OCI-LY7 (cell line): Measurements from ENCODE around the gene TFAP2E. TPM values are rescaled to one million over a fixed set of nuclear protein-coding genes. Genes with fewer than 3 reads are reported as not detected.

Experiments used
- BruUV-seq: library from RNA; stranded (reverse); fragments of 400-500 nt; replicated peaks from 2 replicates; lab custom pipeline; 2021; lab: Mats Ljungman, UMichigan
- CTCF ChIA-PET: fragments of 300-600 bp; sonication (Branson Sonifier 250); formaldehyde crosslinking; loops from one replicate; lab custom pipeline; 2022; ENCODE audit warnings: antibody characterized with exemption; ENCODE audit not compliant: unreplicated experiment; lab: Charles Lee
- POLR2A ChIA-PET: fragments of 300-600 bp; sonication (Branson Sonifier 250); formaldehyde crosslinking; loops from one replicate; lab custom pipeline; 2022; ENCODE audit warnings: antibody characterized with exemption; lab: Charles Lee
- DNase-seq: peaks from one replicate; pipeline ENCODE4 v3.0.0-alpha.2; 2015; ENCODE audit warnings: low spot score
- H2AFZ ChIP-seq: fragments of 200-600 bp; sonication (generic), shearing (Covaris generic); 2 replicates; pipeline ENCODE4 v1.6.1; 2014; ENCODE audit warnings: mild to moderate bottlenecking, antibody characterized with exemption, low read length, moderate library complexity
- H3K27ac ChIP-seq: fragments of 200-600 bp; sonication (generic); 2 replicates; pipeline ENCODE4 v1.5.1; 2014; ENCODE audit warnings: mixed run types, low read depth, mild to moderate bottlenecking, moderate library complexity, low read length, inconsistent platforms; ENCODE audit not compliant: poor library complexity, severe bottlenecking
- H3K36me3 ChIP-seq: fragments of 200-600 bp; sonication (generic); 2 replicates; pipeline ENCODE4 v1.6.1; 2014; ENCODE audit warnings: mild to moderate bottlenecking, antibody characterized with exemption, low read length, moderate library complexity, mixed read lengths; ENCODE audit not compliant: insufficient read depth
- H3K4me1 ChIP-seq: fragments of 200-600 bp; sonication (generic); 2 replicates; pipeline ENCODE4 v1.5.1; 2014; ENCODE audit warnings: mild to moderate bottlenecking, low read length; ENCODE audit not compliant: insufficient read depth, poor library complexity, severe bottlenecking
- H3K4me2 ChIP-seq: fragments of 200-600 bp; sonication (generic); 2 replicates; pipeline ENCODE4 v1.6.1; 2014; ENCODE audit warnings: mild to moderate bottlenecking, low read length
- H3K4me3 ChIP-seq: fragments of 200-600 bp; sonication (generic); 2 replicates; pipeline ENCODE4 v1.5.1; 2014; ENCODE audit warnings: mild to moderate bottlenecking, low read depth, low read length; ENCODE audit not compliant: poor library complexity, severe bottlenecking
- H3K79me2 ChIP-seq: fragments of 200-600 bp; sonication (generic); 2 replicates; pipeline ENCODE4 v1.6.1; 2016; ENCODE audit warnings: low read depth, mild to moderate bottlenecking, low read length, moderate library complexity, mixed read lengths; ENCODE audit not compliant: insufficient read depth
- H3K9me2 ChIP-seq: fragments of 200-600 bp; sonication (generic); 2 replicates; pipeline ENCODE4 v1.6.1; 2016; ENCODE audit warnings: mild to moderate bottlenecking, low read length, mixed read lengths; ENCODE audit not compliant: insufficient read depth
- H3K9me3 ChIP-seq: fragments of 200-600 bp; sonication (generic); 2 replicates; pipeline ENCODE4 v1.6.1; 2014; ENCODE audit warnings: mild to moderate bottlenecking, mixed run types, low read length, mixed read lengths
- H4K20me1 ChIP-seq: fragments of 200-600 bp; sonication (generic); 2 replicates; pipeline ENCODE4 v1.6.1; 2014; ENCODE audit warnings: mild to moderate bottlenecking, antibody characterized with exemption, low read length, moderate library complexity, mixed read lengths; ENCODE audit not compliant: insufficient read depth
- CTCF ChIP-seq: fragments of 200-600 bp; sonication (generic); conservative IDR thresholded peaks from 2 replicates; pipeline ENCODE4 v1.5.1; 2014; ENCODE audit warnings: mild to moderate bottlenecking, antibody characterized with exemption, low read length, moderate library complexity, mixed read lengths
- EZH2phosphoT487 ChIP-seq: fragments of 200-600 bp; sonication (generic); IDR thresholded peaks from 2 replicates; pipeline ENCODE4 v1.6.1; 2018; ENCODE audit warnings: low read depth, borderline replicate concordance, mild to moderate bottlenecking, mixed run types, antibody characterized with exemption, low read length, moderate library complexity, mixed read lengths
- intact Hi-C: fragments of 100-400 bp; cut with micrococcal nuclease; formaldehyde crosslinking; loops from one replicate; pipeline ENCODE4 v1.10.0; 2022; ENCODE audit not compliant: unreplicated experiment
- total RNA-seq, 2 experiments: library from RNA; depleted of rRNA in 1 of 2; stranded (reverse); fragments of >200 nt in 1 of 2; shearing (Covaris generic) in 1 of 2; gene quantifications; 2 replicates each; pipeline ENCODE4 v1.2.3, GENCODE V29; 2014 to 2022

TFAP2E gene
- total RNA-seq, 2 experiments from 2014 or later: 1.1 to 1.2 TPM

GRCh38 chr1:35572296-35572695 is 818 bp upstream of the TFAP2E start:
- no peak for DNase-seq
- no peaks in the 10 kb centered on the region for H3K9me3 ChIP-seq
- TF ChIP-seq CTCF: no peak
- no peak for TF ChIP-seq EZH2phosphoT487
- H3K4me1 ChIP-seq: peaks cover 3% of the 10 kb centered on the region
- intact Hi-C loops: no loop called here
- no peaks in the 10 kb centered on the region for H3K36me3 ChIP-seq
- H3K27ac ChIP-seq: no peak overlapping the region
- no peak overlapping the region for H2AFZ ChIP-seq
- H3K9me2 ChIP-seq: no peaks in the 10 kb centered on the region
- no peaks in the 10 kb centered on the region for H4K20me1 ChIP-seq
- ChIA-PET POLR2A (no interaction called here), CTCF (no interaction called here)
- H3K79me2 ChIP-seq: no peaks in the 10 kb centered on the region
- no TSS peak for BruUV-seq
- no peak overlapping the region for H3K4me2 ChIP-seq
- no peak overlapping the region for H3K4me3 ChIP-seq

GRCh38 chr1:35574125-35574654 is 1.1 kb downstream of the TFAP2E start:
- CTCF ChIA-PET: no interaction called here
- Histone ChIP-seq H3K36me3 (no peaks in the 10 kb centered on the region), H3K4me2 (no peak overlapping the region), H3K4me3 (no peak overlapping the region), H3K4me1 (peaks cover 18% of the 10 kb centered on the region), H3K79me2 (no peaks in the 10 kb centered on the region), H4K20me1 (no peaks in the 10 kb centered on the region), H2AFZ (no peak overlapping the region), H3K9me2 (no peaks in the 10 kb centered on the region), H3K9me3 (no peaks in the 10 kb centered on the region), H3K27ac (no peak overlapping the region)
- POLR2A ChIA-PET: no interaction called here
- no TSS peak for BruUV-seq
- TF ChIP-seq CTCF: no peak
- TF ChIP-seq EZH2phosphoT487: no peak
- no peak for DNase-seq
- intact Hi-C loops: no loop called here

GRCh38 chr1:35574655-35575415 is 1.7 kb downstream of the TFAP2E start:
- intact Hi-C loops: no loop called here
- CTCF ChIA-PET: no interaction called here
- Histone ChIP-seq H4K20me1 (no peaks in the 10 kb centered on the region), H3K4me2 (no peak overlapping the region), H3K4me3 (no peak overlapping the region), H3K36me3 (no peaks in the 10 kb centered on the region), H3K9me3 (no peaks in the 10 kb centered on the region), H3K4me1 (peaks cover 18% of the 10 kb centered on the region), H3K79me2 (no peaks in the 10 kb centered on the region), H3K27ac (no peak overlapping the region), H3K9me2 (no peaks in the 10 kb centered on the region), H2AFZ (no peak overlapping the region)
- no TSS peak for BruUV-seq
- TF ChIP-seq CTCF: no peak
- TF ChIP-seq EZH2phosphoT487: no peak
- POLR2A ChIA-PET: no interaction called here
- DNase-seq: no peak
